ENCODE data around the gene MDFIC. TPM values are rescaled to one million over a fixed set of nuclear protein-coding genes. Genes with fewer than 3 reads are reported as not detected.

MDFIC gene
- total and polyA plus RNA-seq, 2 experiments from 2014 or later, result 3.0 to 5.2 TPM

DNA sequence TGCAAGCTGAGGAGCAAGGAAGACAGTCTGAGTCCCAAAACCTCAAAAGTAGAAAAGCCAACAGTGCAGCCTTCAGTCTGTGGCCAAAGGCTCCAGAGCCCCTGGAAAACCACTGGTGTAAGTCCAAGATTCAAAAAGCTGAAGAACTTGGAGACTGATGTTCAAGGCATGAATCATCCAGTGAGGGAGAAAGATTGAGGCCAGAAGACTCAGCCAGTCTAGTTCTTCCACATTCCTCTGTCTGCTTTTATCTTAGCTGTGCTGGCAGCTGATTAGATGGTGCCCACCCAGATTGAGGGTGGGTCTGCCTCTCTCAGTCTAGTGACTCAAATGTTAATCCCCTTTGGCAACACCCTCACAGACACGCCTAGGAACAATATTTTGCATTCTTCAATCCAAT is 20.1 kb upstream of the MDFIC start:
- Histone ChIP-seq H3K27ac (ENCODE audit: low read depth) (no peak overlapping the region), H3K4me2 (no peak overlapping the region)

More for the DNA sequence above, 20.1 kb upstream of the MDFIC start:
- ATAC-seq (no peak), DNase-seq (ENCODE audit: low spot score) (no peak)
- no peaks in the 10 kb centered on the region for H3K36me3 Mint-ChIP-seq (ENCODE audit: low read depth)
- no peaks in the 10 kb centered on the region for H3K36me3 ChIP-seq (ENCODE audit: insufficient read depth)
- no peaks in the 10 kb centered on the region for H3K27me3 ChIP-seq (ENCODE audit: insufficient read depth)
- H4K20me1 ChIP-seq (replicated peaks; ENCODE audit: insufficient read depth), result no peaks in the 10 kb centered on the region
- H3F3A ChIP-seq (replicated peaks; ENCODE audit: low read depth), result no peaks in the 10 kb centered on the region
- H3K9me3 Mint-ChIP-seq, result no peaks in the 10 kb centered on the region
- TF ChIP-seq, protein P1, sequence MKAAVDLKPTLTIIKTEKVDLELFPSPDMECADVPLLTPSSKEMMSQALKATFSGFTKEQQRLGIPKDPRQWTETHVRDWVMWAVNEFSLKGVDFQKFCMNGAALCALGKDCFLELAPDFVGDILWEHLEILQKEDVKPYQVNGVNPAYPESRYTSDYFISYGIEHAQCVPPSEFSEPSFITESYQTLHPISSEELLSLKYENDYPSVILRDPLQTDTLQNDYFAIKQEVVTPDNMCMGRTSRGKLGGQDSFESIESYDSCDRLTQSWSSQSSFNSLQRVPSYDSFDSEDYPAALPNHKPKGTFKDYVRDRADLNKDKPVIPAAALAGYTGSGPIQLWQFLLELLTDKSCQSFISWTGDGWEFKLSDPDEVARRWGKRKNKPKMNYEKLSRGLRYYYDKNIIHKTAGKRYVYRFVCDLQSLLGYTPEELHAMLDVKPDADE (IDR thresholded peaks at IDR 0.05), result no peak
- no peak for TF ChIP-seq JUNB (IDR thresholded peaks at IDR 0.05; ENCODE audit: unreplicated experiment)
- TF ChIP-seq, protein P2, sequence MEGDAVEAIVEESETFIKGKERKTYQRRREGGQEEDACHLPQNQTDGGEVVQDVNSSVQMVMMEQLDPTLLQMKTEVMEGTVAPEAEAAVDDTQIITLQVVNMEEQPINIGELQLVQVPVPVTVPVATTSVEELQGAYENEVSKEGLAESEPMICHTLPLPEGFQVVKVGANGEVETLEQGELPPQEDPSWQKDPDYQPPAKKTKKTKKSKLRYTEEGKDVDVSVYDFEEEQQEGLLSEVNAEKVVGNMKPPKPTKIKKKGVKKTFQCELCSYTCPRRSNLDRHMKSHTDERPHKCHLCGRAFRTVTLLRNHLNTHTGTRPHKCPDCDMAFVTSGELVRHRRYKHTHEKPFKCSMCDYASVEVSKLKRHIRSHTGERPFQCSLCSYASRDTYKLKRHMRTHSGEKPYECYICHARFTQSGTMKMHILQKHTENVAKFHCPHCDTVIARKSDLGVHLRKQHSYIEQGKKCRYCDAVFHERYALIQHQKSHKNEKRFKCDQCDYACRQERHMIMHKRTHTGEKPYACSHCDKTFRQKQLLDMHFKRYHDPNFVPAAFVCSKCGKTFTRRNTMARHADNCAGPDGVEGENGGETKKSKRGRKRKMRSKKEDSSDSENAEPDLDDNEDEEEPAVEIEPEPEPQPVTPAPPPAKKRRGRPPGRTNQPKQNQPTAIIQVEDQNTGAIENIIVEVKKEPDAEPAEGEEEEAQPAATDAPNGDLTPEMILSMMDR (conservative IDR thresholded peaks at IDR 0.05; ENCODE audit: low read depth in 2 of 2), result no peak
- no peak for TF ChIP-seq STAT1 (IDR thresholded peaks at IDR 0.05; ENCODE audit: unreplicated experiment)
- TF ChIP-seq ZNF331 (CRISPR knock-in tag; IDR thresholded peaks at IDR 0.05; ENCODE audit: low read depth), result no peak
- TF ChIP-seq ZNF114 (CRISPR knock-in tag; IDR thresholded peaks at IDR 0.05), result no peak
- TF ChIP-seq NANOG (IDR thresholded peaks at IDR 0.05; ENCODE audit: borderline replicate concordance), result no peak
- no peak for TF ChIP-seq POLR2AphosphoS5 (IDR thresholded peaks at IDR 0.05; ENCODE audit: low read depth)
- TF ChIP-seq, protein P3, sequence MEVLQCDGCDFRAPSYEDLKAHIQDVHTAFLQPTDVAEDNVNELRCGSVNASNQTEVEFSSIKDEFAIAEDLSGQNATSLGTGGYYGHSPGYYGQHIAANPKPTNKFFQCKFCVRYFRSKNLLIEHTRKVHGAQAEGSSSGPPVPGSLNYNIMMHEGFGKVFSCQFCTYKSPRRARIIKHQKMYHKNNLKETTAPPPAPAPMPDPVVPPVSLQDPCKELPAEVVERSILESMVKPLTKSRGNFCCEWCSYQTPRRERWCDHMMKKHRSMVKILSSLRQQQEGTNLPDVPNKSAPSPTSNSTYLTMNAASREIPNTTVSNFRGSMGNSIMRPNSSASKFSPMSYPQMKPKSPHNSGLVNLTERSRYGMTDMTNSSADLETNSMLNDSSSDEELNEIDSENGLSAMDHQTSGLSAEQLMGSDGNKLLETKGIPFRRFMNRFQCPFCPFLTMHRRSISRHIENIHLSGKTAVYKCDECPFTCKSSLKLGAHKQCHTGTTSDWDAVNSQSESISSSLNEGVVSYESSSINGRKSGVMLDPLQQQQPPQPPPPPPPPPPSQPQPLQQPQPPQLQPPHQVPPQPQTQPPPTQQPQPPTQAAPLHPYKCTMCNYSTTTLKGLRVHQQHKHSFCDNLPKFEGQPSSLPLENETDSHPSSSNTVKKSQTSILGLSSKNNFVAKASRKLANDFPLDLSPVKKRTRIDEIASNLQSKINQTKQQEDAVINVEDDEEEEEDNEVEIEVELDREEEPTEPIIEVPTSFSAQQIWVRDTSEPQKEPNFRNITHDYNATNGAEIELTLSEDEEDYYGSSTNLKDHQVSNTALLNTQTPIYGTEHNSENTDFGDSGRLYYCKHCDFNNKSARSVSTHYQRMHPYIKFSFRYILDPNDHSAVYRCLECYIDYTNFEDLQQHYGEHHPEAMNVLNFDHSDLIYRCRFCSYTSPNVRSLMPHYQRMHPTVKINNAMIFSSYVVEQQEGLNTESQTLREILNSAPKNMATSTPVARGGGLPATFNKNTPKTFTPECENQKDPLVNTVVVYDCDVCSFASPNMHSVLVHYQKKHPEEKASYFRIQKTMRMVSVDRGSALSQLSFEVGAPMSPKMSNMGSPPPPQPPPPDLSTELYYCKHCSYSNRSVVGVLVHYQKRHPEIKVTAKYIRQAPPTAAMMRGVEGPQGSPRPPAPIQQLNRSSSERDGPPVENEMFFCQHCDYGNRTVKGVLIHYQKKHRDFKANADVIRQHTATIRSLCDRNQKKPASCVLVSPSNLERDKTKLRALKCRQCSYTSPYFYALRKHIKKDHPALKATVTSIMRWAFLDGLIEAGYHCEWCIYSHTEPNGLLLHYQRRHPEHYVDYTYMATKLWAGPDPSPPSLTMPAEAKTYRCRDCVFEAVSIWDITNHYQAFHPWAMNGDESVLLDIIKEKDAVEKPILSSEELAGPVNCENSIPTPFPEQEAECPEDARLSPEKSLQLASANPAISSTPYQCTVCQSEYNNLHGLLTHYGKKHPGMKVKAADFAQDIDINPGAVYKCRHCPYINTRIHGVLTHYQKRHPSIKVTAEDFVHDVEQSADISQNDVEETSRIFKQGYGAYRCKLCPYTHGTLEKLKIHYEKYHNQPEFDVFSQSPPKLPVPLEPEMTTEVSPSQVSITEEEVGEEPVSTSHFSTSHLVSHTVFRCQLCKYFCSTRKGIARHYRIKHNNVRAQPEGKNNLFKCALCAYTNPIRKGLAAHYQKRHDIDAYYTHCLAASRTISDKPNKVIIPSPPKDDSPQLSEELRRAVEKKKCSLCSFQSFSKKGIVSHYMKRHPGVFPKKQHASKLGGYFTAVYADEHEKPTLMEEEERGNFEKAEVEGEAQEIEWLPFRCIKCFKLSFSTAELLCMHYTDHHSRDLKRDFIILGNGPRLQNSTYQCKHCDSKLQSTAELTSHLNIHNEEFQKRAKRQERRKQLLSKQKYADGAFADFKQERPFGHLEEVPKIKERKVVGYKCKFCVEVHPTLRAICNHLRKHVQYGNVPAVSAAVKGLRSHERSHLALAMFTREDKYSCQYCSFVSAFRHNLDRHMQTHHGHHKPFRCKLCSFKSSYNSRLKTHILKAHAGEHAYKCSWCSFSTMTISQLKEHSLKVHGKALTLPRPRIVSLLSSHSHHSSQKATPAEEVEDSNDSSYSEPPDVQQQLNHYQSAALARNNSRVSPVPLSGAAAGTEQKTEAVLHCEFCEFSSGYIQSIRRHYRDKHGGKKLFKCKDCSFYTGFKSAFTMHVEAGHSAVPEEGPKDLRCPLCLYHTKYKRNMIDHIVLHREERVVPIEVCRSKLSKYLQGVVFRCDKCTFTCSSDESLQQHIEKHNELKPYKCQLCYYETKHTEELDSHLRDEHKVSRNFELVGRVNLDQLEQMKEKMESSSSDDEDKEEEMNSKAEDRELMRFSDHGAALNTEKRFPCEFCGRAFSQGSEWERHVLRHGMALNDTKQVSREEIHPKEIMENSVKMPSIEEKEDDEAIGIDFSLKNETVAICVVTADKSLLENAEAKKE (CRISPR knock-in tag; IDR thresholded peaks at IDR 0.05), result no peak
- no peak for TF ChIP-seq EZH2 (IDR thresholded peaks at IDR 0.05; ENCODE audit: low read depth, unreplicated experiment)
- no peak for TF ChIP-seq EZH2phosphoT487 (IDR thresholded peaks at IDR 0.05; ENCODE audit: unreplicated experiment)
- H3K4me1 ChIP-seq (ENCODE audit: insufficient read depth), result no peaks in the 10 kb centered on the region
- no peak overlapping the region for H3K27ac Mint-ChIP-seq
- H3K4me1 Mint-ChIP-seq, result no peaks in the 10 kb centered on the region
- H3K27me3 Mint-ChIP-seq (ENCODE audit: insufficient read depth, low read depth, poor library complexity), result peaks cover 1% of the 10 kb centered on the region
- H2AFZ ChIP-seq, result no peak overlapping the region
- no peak overlapping the region for H3K4me3 ChIP-seq
- no peak overlapping the region for H3K4me3 Mint-ChIP-seq
- no peaks in the 10 kb centered on the region for H3K79me2 ChIP-seq (replicated peaks; ENCODE audit: insufficient read depth)
- H3K9me2 ChIP-seq (ENCODE audit: insufficient read depth), result 0 out of 2 replicates have a peak, but pooled peaks cover 2% of the 10 kb centered on the region
